Endothelial cell of umbilical vein (primary cell): ENCODE data around the gene ARHGAP10. TPM values are rescaled to one million over a fixed set of nuclear protein-coding genes. Genes with fewer than 3 reads are reported as not detected.

Source experiments
- BruUV-seq: library from RNA; stranded (reverse); fragments of 400-500 nt; replicated peaks from 2 replicates; lab custom pipeline; 2021; lab: Mats Ljungman, UMichigan
- CTCF ChIA-PET: fragments of 300-600, 350-600 bp; sonication (Branson Sonifier 250); formaldehyde crosslinking; loops from one replicate; lab custom pipeline; 2021; ENCODE audit warnings: antibody characterized with exemption, inconsistent platforms; lab: Charles Lee
- POLR2A ChIA-PET: fragments of 300-600, 350-600 bp; sonication (Branson Sonifier 250); formaldehyde crosslinking; loops from one replicate; lab custom pipeline; 2021; ENCODE audit warnings: antibody characterized with exemption, inconsistent platforms; lab: Charles Lee
- DNase-seq: peaks from one replicate; pipeline ENCODE4 v3.0.0-alpha.2; 2011; ENCODE audit warnings: low read depth, low spot score
- FAIRE-seq: peaks from 2 replicates; lab custom pipeline; 2011; peaks lifted over from hg19 to GRCh38; lab: Jason Lieb, UNC
- H2AFZ ChIP-seq: 2 replicates; pipeline ENCODE4 v1.6.0; 2012; ENCODE audit warnings: low read depth, low read length, control low read depth, inconsistent platforms
- H3K27ac ChIP-seq: 2 replicates; pipeline ENCODE4 v1.5.1; 2011; ENCODE audit warnings: low read depth, mild to moderate bottlenecking, control low read depth, low read length, moderate library complexity; ENCODE audit not compliant: insufficient read depth
- H3K27me3 ChIP-seq, 2 experiments: 2 replicates each; pipeline versions ENCODE4 v1.6.0 to v1.6.1; 2011; ENCODE audit warnings: low read length in 2 of 2, mixed read lengths in 1 of 2; ENCODE audit not compliant: control insufficient read depth in 2 of 2, insufficient read depth in 2 of 2
- H3K36me3 ChIP-seq, 2 experiments: 2 replicates in 1 of 2; 3 replicates in 1 of 2; pipeline ENCODE4 v1.5.1; 2011; ENCODE audit warnings: low read length in 2 of 2, mild to moderate bottlenecking in 1 of 2, moderate library complexity in 1 of 2; ENCODE audit not compliant: control insufficient read depth in 2 of 2, insufficient read depth in 2 of 2; ENCODE audit errors: extremely low read depth in 1 of 2
- H3K4me1 ChIP-seq: 3 replicates; pipeline ENCODE4 v1.5.1; 2011; ENCODE audit warnings: mild to moderate bottlenecking, low read length; ENCODE audit not compliant: control insufficient read depth, insufficient read depth; ENCODE audit errors: extremely low read depth
- H3K4me2 ChIP-seq: 2 replicates; pipeline ENCODE4 v1.6.1; 2011; ENCODE audit warnings: low read length, control low read depth, mixed read lengths; ENCODE audit not compliant: insufficient read depth
- H3K4me3 ChIP-seq, 3 experiments: fragments of 200-600 bp in 1 of 3; sonication (generic), shearing (Covaris generic) in 1 of 3; replicated peaks in 1 of 3; 2 replicates each; pipeline ENCODE4 v1.5.1; 2011 to 2016; ENCODE audit warnings: control low read depth in 3 of 3, low read length in 3 of 3, mild to moderate bottlenecking in 2 of 3, inconsistent platforms in 1 of 3, low read depth in 1 of 3, moderate library complexity in 1 of 3; ENCODE audit not compliant: insufficient read depth in 1 of 3
- H3K79me2 ChIP-seq: 2 replicates; pipeline ENCODE4 v1.6.0; 2012; ENCODE audit warnings: low read length, inconsistent platforms; ENCODE audit not compliant: control insufficient read depth, insufficient read depth
- H3K9ac ChIP-seq: replicated peaks from 2 replicates; pipeline ENCODE3; 2011; ENCODE audit warnings: low read length, control low read depth; ENCODE audit not compliant: insufficient read depth; ENCODE audit errors: extremely low read depth
- H3K9me1 ChIP-seq: replicated peaks from 3 replicates; pipeline ENCODE4 v1.6.0; 2011; ENCODE audit warnings: mild to moderate bottlenecking, low read length; ENCODE audit not compliant: control insufficient read depth, insufficient read depth; ENCODE audit errors: extremely low read depth
- H3K9me3 ChIP-seq: replicated peaks from 2 replicates; pipeline ENCODE4 v1.5.1; 2012; ENCODE audit warnings: low read length, inconsistent platforms; ENCODE audit not compliant: control insufficient read depth, insufficient read depth
- H4K20me1 ChIP-seq: replicated peaks from 2 replicates; pipeline ENCODE3; 2011; ENCODE audit warnings: mild to moderate bottlenecking, low read length; ENCODE audit not compliant: control insufficient read depth, insufficient read depth; ENCODE audit errors: extremely low read depth
- EZH2 ChIP-seq: IDR thresholded peaks from 2 replicates; pipeline ENCODE4 v1.6.1; 2012; ENCODE audit warnings: borderline replicate concordance, low read depth, mild to moderate bottlenecking, moderate library complexity, low read length, inconsistent platforms; ENCODE audit not compliant: severe bottlenecking
- FOS ChIP-seq: IDR thresholded peaks from 2 replicates; pipeline ENCODE4 v1.6.1; 2011; ENCODE audit warnings: mild to moderate bottlenecking, low read length, moderate library complexity, borderline replicate concordance; ENCODE audit not compliant: insufficient read depth
- GATA2 ChIP-seq: IDR thresholded peaks from 2 replicates; pipeline ENCODE4 v1.7.0; 2011; ENCODE audit warnings: low read depth, mild to moderate bottlenecking, moderate library complexity, mixed read lengths, low read length; ENCODE audit not compliant: insufficient read length, insufficient read depth
- JUN ChIP-seq: IDR thresholded peaks from 2 replicates; pipeline ENCODE4 v1.6.1; 2011; ENCODE audit warnings: borderline replicate concordance, low read depth; ENCODE audit not compliant: insufficient read length, insufficient read depth
- MAX ChIP-seq: IDR thresholded peaks from 2 replicates; pipeline ENCODE4 v1.6.1; 2011; ENCODE audit not compliant: insufficient read depth, insufficient read length
- MYC ChIP-seq: IDR thresholded peaks from one replicate; pipeline ENCODE4 v1.6.1; 2011; ENCODE audit warnings: mild to moderate bottlenecking, low read depth, low read length
- POLR2A ChIP-seq: IDR thresholded peaks from 2 replicates; pipeline ENCODE4 v1.6.1; 2012; ENCODE audit warnings: low read depth, mild to moderate bottlenecking, control low read depth, low read length
- POLR2AphosphoS5 ChIP-seq: IDR thresholded peaks from 2 replicates; pipeline ENCODE4 v1.6.1; 2012; ENCODE audit warnings: low read depth, mild to moderate bottlenecking, control low read depth, low read length, moderate library complexity; ENCODE audit not compliant: insufficient read depth
- dilution Hi-C: fragments of 300-500 bp; cut with MboI; formaldehyde crosslinking; loops from one replicate; pipeline ENCODE4 v1.15.0; 2019; ENCODE audit warnings: low sequenced_read_pairs; ENCODE audit not compliant: extremely low pct_ligation_motif_present
- intact Hi-C: fragments of 100-400 bp; cut with micrococcal nuclease; formaldehyde crosslinking; loops from one replicate; pipeline ENCODE4 v1.10.0; 2022
- polyA plus RNA-seq, 4 experiments: library from polyadenylated mRNA; depleted of rRNA in 3 of 4; stranded (reverse) in 3 of 4; unstranded in 1 of 4; fragments of >200 nt; gene quantifications; 2 replicates each; pipeline versions ENCODE4 v1.2.1 to v1.2.3, GENCODE V29; 2011 to 2012; ENCODE audit warnings: missing spikeins in 1 of 4
- total RNA-seq: library from RNA; stranded (reverse); gene quantifications from 2 replicates; pipeline ENCODE4 v1.2.3, GENCODE V29; 2021
- TF ChIP-seq, protein P1 (sequence below), 2 donors: IDR thresholded peaks; 1 replicate in 1 of 2; 2 replicates in 1 of 2; pipeline ENCODE4 v1.5.1; 2011; ENCODE audit warnings: low read length in 2 of 2, mild to moderate bottlenecking in 2 of 2, moderate library complexity in 2 of 2, control low read depth in 1 of 2, inconsistent platforms in 1 of 2, low read depth in 1 of 2; ENCODE audit not compliant: insufficient read depth in 1 of 2; ENCODE audit errors: extremely low read depth in 1 of 2

The ARHGAP10 gene
- total and polyA plus RNA-seq, 2 donors (not counting 3 experiments of a cell fraction or from before 2014, with no cell fraction given), result 20.4 to 36.7 TPM

- Histone ChIP-seq H3K79me2 (no peaks in the 10 kb centered on the region), H3K4me1 (peaks cover 19% of the 10 kb centered on the region), H4K20me1 (no peaks in the 10 kb centered on the region), H3K27me3 (no peaks in the 10 kb centered on the region), H3K27ac (peak overlapping the region; percentile 78), H3K4me3 (no peak overlapping the region), H3K9me3 (no peaks in the 10 kb centered on the region), H3K36me3 (no peaks in the 10 kb centered on the region), H2AFZ (peak overlapping the region; percentile 8), H3K4me2 (peak overlapping the region; percentile 65), H3K9ac (peak overlapping the region; percentile 53), H3K9me1 (no peaks in the 10 kb centered on the region)
- dilution Hi-C loops, result no loop called here
- intact Hi-C loops, result loop anchor here (5.0 kb wide), 2 partner anchors 1104 to 1334 kb away; no protein-coding TSS in a partner anchor
- peak; percentile 53 for FAIRE-seq
- TF ChIP-seq JUN (peak; percentile 37), FOS (peak; percentile 20), POLR2AphosphoS5 (no peak)
- peak; percentile 87 for DNase-seq
- no TSS peak for BruUV-seq
- ChIA-PET POLR2A (no interaction called here), CTCF (interaction anchor here (0.8 to 2.3 kb wide), 8 partner anchors 11 to 1103 kb away, joined by 3 to 10 read pairs (median 6); no protein-coding TSS in a partner anchor)
Measured at GRCh38 chr4:147928400-147928799, 196.5 kb downstream of the ARHGAP10 start.

DNA sequence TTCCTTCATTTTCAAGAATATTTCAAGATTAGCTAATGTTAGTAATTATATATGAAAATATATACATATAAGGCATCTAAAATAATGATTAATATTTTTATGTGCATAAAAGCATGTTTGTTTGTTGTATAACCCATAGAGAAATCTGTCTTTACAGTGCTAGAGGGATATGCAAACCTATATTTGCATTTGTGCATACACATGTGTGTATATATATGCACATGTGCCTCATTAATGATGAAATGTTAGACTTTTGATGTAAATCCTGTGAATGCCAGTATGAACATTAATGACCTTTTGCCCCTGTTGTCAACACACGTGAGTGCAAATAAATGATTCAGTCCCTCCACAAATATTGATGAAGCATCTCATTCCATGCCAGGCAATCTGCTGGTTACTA is 197.9 kb downstream of the ARHGAP10 start:
- no peak overlapping the region for H3K27ac ChIP-seq
- no peak overlapping the region for H3K4me3 ChIP-seq
- H3K79me2 ChIP-seq, result no peaks in the 10 kb centered on the region
- H2AFZ ChIP-seq, result no peak overlapping the region
- no peaks in the 10 kb centered on the region for H4K20me1 ChIP-seq
- H3K27me3 ChIP-seq, result no peaks in the 10 kb centered on the region
- FAIRE-seq, result no peak
- peaks cover 19% of the 10 kb centered on the region for H3K4me1 ChIP-seq
- H3K4me2 ChIP-seq, result no peak overlapping the region
- DNase-seq, result no peak
- no peak overlapping the region for H3K9ac ChIP-seq
- no peaks in the 10 kb centered on the region for H3K9me3 ChIP-seq
- intact Hi-C loops, result loop anchor here (5.0 kb wide), 2 partner anchors 1103 to 1333 kb away; no protein-coding TSS in a partner anchor
- CTCF ChIA-PET, result interaction anchor here (1.0 to 1.2 kb wide), 3 partner anchors 21 to 63 kb away, joined by 3 read pairs; no protein-coding TSS in a partner anchor
- dilution Hi-C loops, result no loop called here
- H3K36me3 ChIP-seq, result no peaks in the 10 kb centered on the region
- no TSS peak for BruUV-seq
- TF ChIP-seq MYC, result no peak
- TF ChIP-seq POLR2AphosphoS5, result no peak
- TF ChIP-seq, protein P1, sequence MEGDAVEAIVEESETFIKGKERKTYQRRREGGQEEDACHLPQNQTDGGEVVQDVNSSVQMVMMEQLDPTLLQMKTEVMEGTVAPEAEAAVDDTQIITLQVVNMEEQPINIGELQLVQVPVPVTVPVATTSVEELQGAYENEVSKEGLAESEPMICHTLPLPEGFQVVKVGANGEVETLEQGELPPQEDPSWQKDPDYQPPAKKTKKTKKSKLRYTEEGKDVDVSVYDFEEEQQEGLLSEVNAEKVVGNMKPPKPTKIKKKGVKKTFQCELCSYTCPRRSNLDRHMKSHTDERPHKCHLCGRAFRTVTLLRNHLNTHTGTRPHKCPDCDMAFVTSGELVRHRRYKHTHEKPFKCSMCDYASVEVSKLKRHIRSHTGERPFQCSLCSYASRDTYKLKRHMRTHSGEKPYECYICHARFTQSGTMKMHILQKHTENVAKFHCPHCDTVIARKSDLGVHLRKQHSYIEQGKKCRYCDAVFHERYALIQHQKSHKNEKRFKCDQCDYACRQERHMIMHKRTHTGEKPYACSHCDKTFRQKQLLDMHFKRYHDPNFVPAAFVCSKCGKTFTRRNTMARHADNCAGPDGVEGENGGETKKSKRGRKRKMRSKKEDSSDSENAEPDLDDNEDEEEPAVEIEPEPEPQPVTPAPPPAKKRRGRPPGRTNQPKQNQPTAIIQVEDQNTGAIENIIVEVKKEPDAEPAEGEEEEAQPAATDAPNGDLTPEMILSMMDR (IDR thresholded peaks at IDR 0.05; ENCODE audit: extremely low read depth in 1 of 2, insufficient read depth in 1 of 2, low read depth in 1 of 2, low read length in 2 of 2), result no peak
- no peak for TF ChIP-seq FOS
- no peak for TF ChIP-seq EZH2
- TF ChIP-seq POLR2A, result no peak
- TF ChIP-seq MAX, result no peak
- TF ChIP-seq JUN, result no peak
- TF ChIP-seq GATA2, result no peak
- no peaks in the 10 kb centered on the region for H3K9me1 ChIP-seq
- POLR2A ChIA-PET, result no interaction called here
